ENCODE results near the gene CCDC51. TPM values are rescaled to one million over a fixed set of nuclear protein-coding genes. Genes with fewer than 3 reads are reported as not detected.

Gene CCDC51, protein sequence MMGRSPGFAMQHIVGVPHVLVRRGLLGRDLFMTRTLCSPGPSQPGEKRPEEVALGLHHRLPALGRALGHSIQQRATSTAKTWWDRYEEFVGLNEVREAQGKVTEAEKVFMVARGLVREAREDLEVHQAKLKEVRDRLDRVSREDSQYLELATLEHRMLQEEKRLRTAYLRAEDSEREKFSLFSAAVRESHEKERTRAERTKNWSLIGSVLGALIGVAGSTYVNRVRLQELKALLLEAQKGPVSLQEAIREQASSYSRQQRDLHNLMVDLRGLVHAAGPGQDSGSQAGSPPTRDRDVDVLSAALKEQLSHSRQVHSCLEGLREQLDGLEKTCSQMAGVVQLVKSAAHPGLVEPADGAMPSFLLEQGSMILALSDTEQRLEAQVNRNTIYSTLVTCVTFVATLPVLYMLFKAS
- total RNA-seq, result 10 to 100 TPM; 20.3 to 33.0 TPM

DNA sequence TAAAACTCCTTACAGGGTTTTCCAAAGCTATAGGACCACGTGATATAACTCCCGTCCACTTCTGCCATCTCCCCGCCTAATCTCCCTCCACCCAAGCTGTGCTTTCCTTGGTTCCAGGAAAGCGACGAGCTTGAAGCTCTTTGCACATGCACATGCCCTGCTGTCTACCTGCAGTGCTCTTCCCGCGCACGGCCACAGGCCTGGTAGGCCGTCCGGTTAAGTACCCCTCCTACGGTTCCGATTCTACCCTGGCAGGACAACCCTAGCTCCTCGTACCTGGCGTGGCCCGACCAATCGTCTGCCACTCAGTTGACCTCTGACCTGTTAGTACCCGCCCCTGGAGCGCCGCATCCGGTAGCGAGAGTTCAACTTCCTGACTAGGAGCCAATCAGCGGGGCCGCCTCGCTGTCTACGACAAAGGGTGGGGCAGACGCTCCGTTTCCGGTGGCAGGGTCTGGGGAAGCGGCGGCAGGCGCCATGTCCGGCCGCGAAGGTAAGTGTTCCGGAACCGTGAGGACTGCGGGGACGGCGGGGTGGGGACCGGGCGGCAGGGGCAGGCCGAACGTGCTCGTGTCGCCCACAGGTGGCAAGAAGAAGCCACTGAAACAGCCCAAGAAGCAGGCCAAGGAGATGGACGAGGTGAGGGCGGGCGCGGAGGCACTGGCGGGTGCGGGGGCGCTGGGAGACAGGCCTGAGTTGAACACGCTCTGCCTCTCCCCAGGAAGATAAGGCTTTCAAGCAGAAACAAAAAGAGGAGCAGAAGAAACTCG, at the start of gene CCDC51, which contains the start of gene TMA7:
CCDC51 (minus strand) TSS at position 300 of the 770 bp plus-strand sequence. CDS start 4,991 bp downstream, outside the sequence.
TMA7 (plus strand) TSS at position 438 of the 770 bp plus-strand sequence; CDS start at position 478, 40 bp downstream.

DNA sequence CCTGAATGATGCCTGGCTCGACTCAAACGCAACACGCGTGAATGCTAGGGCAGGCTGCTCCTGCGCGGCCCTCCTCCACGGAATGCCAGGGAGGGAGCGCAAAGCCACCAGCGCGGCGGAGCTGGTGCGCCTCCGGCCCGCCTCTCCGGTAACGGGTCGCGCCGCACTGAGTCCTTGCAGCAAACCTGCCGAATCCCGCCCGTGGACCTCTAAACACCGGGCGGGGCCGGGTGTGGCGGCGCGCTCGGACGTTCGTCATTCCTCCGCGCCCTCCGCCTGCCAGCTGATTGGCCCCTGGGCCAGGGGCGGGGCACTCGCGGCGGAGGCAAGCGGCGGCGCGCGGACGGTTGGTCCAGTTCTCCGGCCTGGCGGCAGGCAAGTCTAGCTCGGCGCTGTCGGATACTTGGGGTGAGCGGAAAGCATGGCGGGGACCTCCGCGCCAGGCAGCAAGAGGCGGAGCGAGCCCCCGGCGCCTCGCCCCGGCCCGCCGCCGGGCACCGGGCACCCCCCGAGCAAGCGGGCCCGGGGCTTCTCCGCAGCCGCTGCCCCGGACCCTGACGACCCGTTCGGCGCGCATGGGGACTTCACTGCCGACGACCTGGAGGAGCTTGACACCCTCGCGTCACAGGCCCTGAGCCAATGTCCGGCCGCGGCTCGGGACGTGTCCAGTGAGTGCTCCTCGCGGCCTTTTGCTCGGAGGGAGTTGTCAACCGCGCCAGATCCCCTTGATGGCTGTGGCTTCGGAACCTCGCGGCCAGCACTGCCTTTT, 6.7 kb upstream of the CCDC51 start, which contains the start of gene ATRIP:
ATRIP (plus strand) TSS at position 313 of the 769 bp plus-strand sequence; CDS start at position 422, 109 bp downstream.

DNA sequence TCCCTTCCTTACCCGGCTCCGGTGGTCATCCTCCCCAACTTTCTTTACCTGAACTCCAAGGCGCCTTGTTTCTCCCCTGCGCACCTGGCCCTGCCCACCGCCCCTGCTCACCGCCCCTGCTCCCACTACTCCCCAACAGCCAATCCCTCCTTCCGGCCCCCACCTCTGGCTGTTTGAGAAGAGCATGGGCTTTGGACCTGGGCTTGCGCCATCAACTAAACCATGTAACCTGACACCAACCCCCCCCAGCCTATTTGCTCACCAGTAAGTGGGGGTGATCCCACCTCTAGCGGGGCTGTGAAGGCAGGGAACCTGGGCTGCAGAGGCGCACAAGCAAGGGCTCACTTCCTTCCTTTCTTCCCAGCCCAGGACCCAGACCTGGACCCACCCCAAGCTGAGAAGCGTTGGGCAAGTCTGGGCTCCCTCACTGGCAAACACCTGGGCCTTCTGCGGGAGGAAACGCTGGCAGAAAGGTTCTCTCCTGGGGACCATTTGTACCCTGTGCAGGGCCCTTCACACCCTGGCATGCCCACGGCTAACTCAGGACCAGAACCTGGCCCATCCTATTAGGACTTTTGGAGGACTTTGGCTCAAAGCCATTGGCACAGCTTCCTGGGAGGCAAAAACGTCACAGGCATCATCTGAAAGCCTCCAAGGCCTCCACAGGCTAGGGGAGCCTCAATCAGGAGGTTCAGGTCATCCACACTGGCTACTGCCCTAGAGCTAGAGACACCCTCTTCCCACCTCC, 9.8 kb downstream of the CCDC51 start, which contains the start of gene PLXNB1:
PLXNB1 (minus strand) TSS at position 127 of the 748 bp plus-strand sequence. CDS start 5,475 bp downstream, outside the sequence.

Other genes starting within 250 kb of the CCDC51 start
- not detected for gene CAMP, start 216.6 kb downstream of the CCDC51 start, total RNA-seq
- 10 to 100 TPM; 11.4 to 15.3 TPM for gene ZNF589, start 199.0 kb downstream of the CCDC51 start, total RNA-seq
- gene NME6, start 138.8 kb downstream of the CCDC51 start, total RNA-seq, result 10 to 100 TPM; 19.6 to 27.6 TPM
- gene SPINK8, start 106.5 kb downstream of the CCDC51 start, total RNA-seq, result not detected
- gene FBXW12, start 67.9 kb downstream of the CCDC51 start, total RNA-seq, result under 1 TPM in 1 of 2 donors, not detected in 1; 0.33 TPM
- 10 to 100 TPM in 1 of 2 donors, 1 to 10 TPM in 1; 7.0 to 11.7 TPM for gene PLXNB1, start 10.0 kb downstream of the CCDC51 start, total RNA-seq
- gene TMA7, start 138 bp upstream of the CCDC51 start, total RNA-seq, result 100 to 1,000 TPM; 130 to 187 TPM
- 1 to 10 TPM; 6.2 to 10.0 TPM for gene ATRIP, start 6.6 kb upstream of the CCDC51 start, total RNA-seq
- 100 to 1,000 TPM; 101 to 125 TPM for gene SHISA5, start 64.1 kb upstream of the CCDC51 start, total RNA-seq
- gene PFKFB4, start 116.7 kb upstream of the CCDC51 start, total RNA-seq, result 10 to 100 TPM; 13.8 to 66.3 TPM
- gene UCN2, start 123.7 kb upstream of the CCDC51 start, total RNA-seq, result 10 to 100 TPM in 1 of 2 donors, under 1 TPM in 1; 0.34 to 62.3 TPM
- 1 to 10 TPM; 2.0 to 2.1 TPM for gene COL7A1, start 155.2 kb upstream of the CCDC51 start, total RNA-seq
- gene UQCRC1, start 169.5 kb upstream of the CCDC51 start, total RNA-seq, result 100 to 1,000 TPM; 317 to 434 TPM
- gene TMEM89, start 181.7 kb upstream of the CCDC51 start, total RNA-seq, result not detected
- gene SLC26A6, start 195.3 kb upstream of the CCDC51 start, total RNA-seq, result 10 to 100 TPM; 40.3 to 65.6 TPM
- 1 to 10 TPM in 1 of 2 donors, under 1 TPM in 1; 0.33 to 1.4 TPM for gene CELSR3, start 222.8 kb upstream of the CCDC51 start, total RNA-seq
- 10 to 100 TPM; 13.1 to 16.7 TPM for gene NCKIPSD, start 245.8 kb upstream of the CCDC51 start, total RNA-seq